B cell (primary cell): ENCODE results near the gene TMPRSS13.

Experiments used
- EZH2 ChIP-seq: IDR thresholded peaks from 2 replicates; pipeline ENCODE4 v1.6.1; 2012; ENCODE audit warnings: borderline replicate concordance, low read depth, mild to moderate bottlenecking, moderate library complexity, low read length; ENCODE audit not compliant: insufficient read depth, poor library complexity, severe bottlenecking
- TF ChIP-seq, protein P1 (sequence below): fragments of 200-600 bp; IDR thresholded peaks from one replicate; pipeline ENCODE4 v1.8.0; 2022; ENCODE audit warnings: antibody characterized with exemption, mild to moderate bottlenecking

DNA sequence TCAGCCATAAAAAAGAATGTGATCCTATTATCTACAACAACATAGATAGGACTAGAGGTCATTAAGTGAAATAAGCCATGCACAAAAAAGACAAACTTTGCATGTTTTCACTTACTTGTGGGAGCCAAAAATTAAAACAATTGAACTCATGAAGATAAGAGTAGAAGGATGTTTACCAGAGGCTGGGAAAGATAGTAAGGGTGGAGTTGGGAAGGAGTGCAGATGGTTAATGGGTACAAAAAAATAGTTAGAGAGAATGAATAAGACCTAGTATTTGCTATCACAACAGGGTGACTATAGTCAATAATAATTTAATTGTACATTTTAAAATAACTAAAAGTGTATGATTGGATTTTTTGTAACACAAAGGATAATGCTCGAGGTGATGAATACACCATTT, 29.7 kb upstream of the TMPRSS13 start:
- TF ChIP-seq, protein P1, sequence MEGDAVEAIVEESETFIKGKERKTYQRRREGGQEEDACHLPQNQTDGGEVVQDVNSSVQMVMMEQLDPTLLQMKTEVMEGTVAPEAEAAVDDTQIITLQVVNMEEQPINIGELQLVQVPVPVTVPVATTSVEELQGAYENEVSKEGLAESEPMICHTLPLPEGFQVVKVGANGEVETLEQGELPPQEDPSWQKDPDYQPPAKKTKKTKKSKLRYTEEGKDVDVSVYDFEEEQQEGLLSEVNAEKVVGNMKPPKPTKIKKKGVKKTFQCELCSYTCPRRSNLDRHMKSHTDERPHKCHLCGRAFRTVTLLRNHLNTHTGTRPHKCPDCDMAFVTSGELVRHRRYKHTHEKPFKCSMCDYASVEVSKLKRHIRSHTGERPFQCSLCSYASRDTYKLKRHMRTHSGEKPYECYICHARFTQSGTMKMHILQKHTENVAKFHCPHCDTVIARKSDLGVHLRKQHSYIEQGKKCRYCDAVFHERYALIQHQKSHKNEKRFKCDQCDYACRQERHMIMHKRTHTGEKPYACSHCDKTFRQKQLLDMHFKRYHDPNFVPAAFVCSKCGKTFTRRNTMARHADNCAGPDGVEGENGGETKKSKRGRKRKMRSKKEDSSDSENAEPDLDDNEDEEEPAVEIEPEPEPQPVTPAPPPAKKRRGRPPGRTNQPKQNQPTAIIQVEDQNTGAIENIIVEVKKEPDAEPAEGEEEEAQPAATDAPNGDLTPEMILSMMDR: no peak
- no peak for TF ChIP-seq EZH2
